ENCODE measurements around the gene LAMA2. TPM values are rescaled to one million over a fixed set of nuclear protein-coding genes. Genes with fewer than 3 reads are reported as not detected.

Gene LAMA2
- total RNA-seq, 1 experiment from 2014 or later, result 17.6 TPM

DNA sequence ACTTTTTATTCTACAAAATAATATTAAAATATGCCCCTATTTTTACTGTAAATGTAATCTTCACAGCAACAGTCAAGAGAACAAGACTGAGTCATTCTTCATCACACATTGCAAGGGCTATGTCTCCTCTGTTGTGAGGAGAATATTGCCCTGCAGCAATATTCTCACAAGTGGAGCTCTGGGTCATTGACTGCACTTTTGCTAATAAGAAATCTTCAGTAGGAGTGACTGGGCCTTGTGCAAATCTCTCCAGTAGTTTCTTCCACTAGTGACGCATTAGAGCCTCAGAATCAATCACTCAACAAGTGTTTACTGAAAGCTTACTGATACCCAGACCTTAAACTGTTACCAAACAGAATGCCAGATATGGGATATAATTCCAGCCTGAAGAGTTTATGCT, 49.1 kb downstream of the LAMA2 start:
- Histone ChIP-seq H3K36me3 (no peaks in the 10 kb centered on the region; the same call in 1 of the 2 replicates), H3K9me3 (replicated peaks) (no peaks in the 10 kb centered on the region), H3K27me3 (no peaks in the 10 kb centered on the region), H3K4me1 (no peaks in the 10 kb centered on the region), H3K4me3 (no peak overlapping the region), H3K27ac (no peak overlapping the region)
- peak in 1 of 2 experiments; percentile 7 for DNase-seq

- Histone ChIP-seq H3K4me3 (no peak overlapping the region), H3K36me3 (no peaks in the 10 kb centered on the region), H3K9me3 (replicated peaks) (no peaks in the 10 kb centered on the region), H3K4me1 (no peaks in the 10 kb centered on the region), H3K27me3 (no peaks in the 10 kb centered on the region), H3K27ac (no peak overlapping the region)
- no peak for DNase-seq
Observed at GRCh38 chr6:128950864-128951263, 67.9 kb downstream of the LAMA2 start.

- no peaks in the 10 kb centered on the region for H3K9me3 ChIP-seq (replicated peaks)
- H3K4me3 ChIP-seq, result no peak overlapping the region
- H3K4me1 ChIP-seq, result 0 out of 2 replicates have a peak, but pooled peaks cover 5% of the 10 kb centered on the region
- H3K36me3 ChIP-seq, result no peaks in the 10 kb centered on the region
- H3K27me3 ChIP-seq, result no peaks in the 10 kb centered on the region
- H3K27ac ChIP-seq, result no peak overlapping the region
- DNase-seq, result no peak
Observed at GRCh38 chr6:128952902-128953301, 70.0 kb downstream of the LAMA2 start.

- Histone ChIP-seq H3K9me3 (replicated peaks) (no peaks in the 10 kb centered on the region), H3K36me3 (no peaks in the 10 kb centered on the region), H3K4me1 (0 out of 2 replicates have a peak, but pooled peaks cover 5% of the 10 kb centered on the region), H3K4me3 (no peak overlapping the region), H3K27ac (no peak overlapping the region), H3K27me3 (no peaks in the 10 kb centered on the region)
- no peak for DNase-seq
Observed at GRCh38 chr6:128954308-128955043, 71.5 kb downstream of the LAMA2 start.

- H3K27me3 ChIP-seq, result no peaks in the 10 kb centered on the region
- no peak overlapping the region for H3K27ac ChIP-seq
- no peak overlapping the region for H3K4me3 ChIP-seq
- DNase-seq, result no peak
- no peaks in the 10 kb centered on the region for H3K9me3 ChIP-seq (replicated peaks)
- H3K4me1 ChIP-seq, result no peaks in the 10 kb centered on the region
- no peaks in the 10 kb centered on the region for H3K36me3 ChIP-seq
Observed at GRCh38 chr6:128963561-128963960, 80.6 kb downstream of the LAMA2 start.

DNA sequence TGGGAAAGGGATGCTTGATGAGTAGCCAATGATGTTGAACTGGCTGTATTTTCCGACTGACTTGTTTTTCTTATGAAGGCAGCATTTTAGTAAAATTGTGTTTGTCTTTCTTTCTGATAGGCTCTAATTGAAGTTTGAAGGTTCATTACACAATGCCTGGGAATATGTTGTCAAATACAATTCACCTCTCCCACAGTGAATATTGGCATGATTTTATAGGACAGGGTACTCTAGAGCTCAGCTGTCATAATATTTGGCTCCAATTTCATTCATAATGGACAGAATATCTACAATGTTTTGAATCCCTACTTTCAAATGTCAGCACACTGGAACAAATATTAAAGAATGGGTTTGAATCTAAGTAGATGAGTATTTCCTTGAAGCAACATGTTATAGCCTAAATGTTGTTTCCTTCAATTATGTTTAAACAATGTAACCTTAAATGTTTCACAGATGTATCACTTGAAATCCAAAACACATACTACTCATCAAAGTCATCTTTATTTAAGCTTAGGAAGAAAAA, 81.4 kb downstream of the LAMA2 start:
- no peaks in the 10 kb centered on the region for H3K27me3 ChIP-seq
- no peaks in the 10 kb centered on the region for H3K36me3 ChIP-seq
- H3K9me3 ChIP-seq (replicated peaks), result no peaks in the 10 kb centered on the region
- DNase-seq, result no peak
- no peaks in the 10 kb centered on the region for H3K4me1 ChIP-seq
- no peak overlapping the region for H3K27ac ChIP-seq
- no peak overlapping the region for H3K4me3 ChIP-seq

DNA sequence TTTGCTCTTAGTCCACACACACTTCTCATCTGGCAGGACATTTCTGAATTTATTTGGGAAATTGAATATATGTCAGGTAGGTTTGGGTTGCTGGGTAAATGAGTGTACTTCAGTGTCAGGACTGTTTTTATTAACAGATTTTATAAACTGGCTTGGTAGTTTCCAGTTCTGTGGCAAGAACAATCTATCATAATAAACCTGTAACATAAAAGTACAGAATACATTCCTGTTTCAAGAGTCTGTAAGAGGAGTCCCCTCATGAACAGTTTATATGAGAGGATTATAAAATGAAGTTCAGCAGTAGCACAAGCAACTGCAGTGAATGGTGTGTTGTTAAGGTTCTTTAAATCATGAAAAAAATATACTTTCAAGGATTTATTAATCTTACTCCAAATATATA, 81.8 kb downstream of the LAMA2 start:
- no peak for DNase-seq
- no peak overlapping the region for H3K27ac ChIP-seq
- no peaks in the 10 kb centered on the region for H3K27me3 ChIP-seq
- H3K4me3 ChIP-seq, result no peak overlapping the region
- H3K4me1 ChIP-seq, result no peaks in the 10 kb centered on the region
- no peaks in the 10 kb centered on the region for H3K36me3 ChIP-seq
- no peaks in the 10 kb centered on the region for H3K9me3 ChIP-seq (replicated peaks)

GRCh38 chr6:128966934-128967333, 84.0 kb downstream of the LAMA2 start:
- Histone ChIP-seq H3K9me3 (replicated peaks) (no peaks in the 10 kb centered on the region), H3K27me3 (no peaks in the 10 kb centered on the region), H3K36me3 (no peaks in the 10 kb centered on the region), H3K27ac (no peak overlapping the region), H3K4me3 (no peak overlapping the region), H3K4me1 (no peaks in the 10 kb centered on the region)
- DNase-seq, result no peak

DNA sequence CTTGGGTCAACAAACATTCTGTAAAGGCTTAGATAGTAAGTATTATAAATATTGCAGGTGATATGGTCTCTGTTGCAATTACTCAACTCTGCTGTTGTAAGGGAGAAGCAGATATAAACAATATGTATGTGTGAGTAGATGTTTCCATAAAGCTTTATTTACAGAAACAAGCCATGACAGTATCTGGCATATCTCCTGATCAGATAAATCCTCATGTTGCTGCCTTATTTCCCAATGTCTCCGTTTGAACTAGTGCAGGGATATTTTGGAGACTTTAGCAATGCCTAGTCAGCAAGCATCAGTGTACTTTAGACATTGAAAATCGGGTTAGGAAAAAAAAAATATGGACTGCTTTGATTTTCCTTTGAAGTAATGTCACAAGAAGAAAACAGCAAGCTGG, 96.1 kb downstream of the LAMA2 start:
- Histone ChIP-seq H3K4me3 (no peak overlapping the region), H3K4me1 (no peaks in the 10 kb centered on the region), H3K9me3 (replicated peaks) (no peaks in the 10 kb centered on the region), H3K27ac (no peak overlapping the region), H3K36me3 (no peaks in the 10 kb centered on the region), H3K27me3 (no peaks in the 10 kb centered on the region)
- no peak for DNase-seq

DNA sequence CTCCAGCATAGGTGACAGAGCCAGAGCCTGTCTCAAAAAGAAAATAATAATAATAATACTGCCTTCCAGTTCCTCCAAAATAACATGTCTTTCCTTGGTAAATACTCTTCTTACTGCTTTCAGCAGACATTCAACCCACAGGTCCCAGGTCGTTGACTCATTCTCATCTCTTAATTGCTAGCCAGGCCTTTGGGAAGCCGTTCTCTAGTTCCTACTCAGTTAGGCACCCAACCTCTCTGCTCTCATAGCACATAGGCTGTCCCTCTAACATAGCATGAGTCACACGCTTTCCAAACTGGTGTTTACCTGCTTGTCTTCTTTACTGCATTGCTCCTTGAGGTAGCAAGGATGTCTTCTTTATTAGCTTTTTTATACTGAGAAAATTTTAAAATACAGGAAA, 98.8 kb downstream of the LAMA2 start:
- no peaks in the 10 kb centered on the region for H3K9me3 ChIP-seq (replicated peaks)
- H3K4me3 ChIP-seq, result no peak overlapping the region
- no peaks in the 10 kb centered on the region for H3K27me3 ChIP-seq
- H3K27ac ChIP-seq, result no peak overlapping the region
- H3K4me1 ChIP-seq, result no peaks in the 10 kb centered on the region
- H3K36me3 ChIP-seq, result no peaks in the 10 kb centered on the region
- DNase-seq, result no peak

DNA sequence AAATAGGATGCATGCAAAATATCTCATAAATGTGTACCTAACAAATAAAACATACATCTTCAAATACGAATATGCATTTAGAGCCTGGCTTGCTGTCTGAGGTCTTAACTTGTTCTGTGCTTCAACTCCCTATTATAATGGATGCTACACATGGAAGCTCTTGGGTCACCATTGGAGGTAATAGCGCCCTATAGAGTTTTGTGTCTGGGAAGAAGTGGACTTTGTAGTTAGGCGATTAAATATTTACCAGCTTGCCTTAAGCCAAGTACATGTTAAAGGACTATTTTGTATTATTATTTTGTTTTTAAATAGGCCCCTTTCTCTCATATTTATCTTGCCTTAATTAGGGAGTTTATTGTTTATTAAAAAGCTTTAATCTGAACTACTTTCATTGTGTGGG, 107.4 kb downstream of the LAMA2 start:
- H3K36me3 ChIP-seq, result no peaks in the 10 kb centered on the region
- no peaks in the 10 kb centered on the region for H3K4me1 ChIP-seq
- H3K4me3 ChIP-seq, result no peak overlapping the region
- no peaks in the 10 kb centered on the region for H3K27me3 ChIP-seq
- DNase-seq, result no peak
- H3K9me3 ChIP-seq (replicated peaks), result no peaks in the 10 kb centered on the region
- no peak overlapping the region for H3K27ac ChIP-seq

GRCh38 chr6:128990915-128991314, 108.0 kb downstream of the LAMA2 start:
- no peak for DNase-seq
- H3K9me3 ChIP-seq (replicated peaks), result 0 out of 2 replicates have a peak, but pooled peaks cover under 1% of the 10 kb centered on the region
- no peaks in the 10 kb centered on the region for H3K27me3 ChIP-seq
- no peak overlapping the region for H3K4me3 ChIP-seq
- no peaks in the 10 kb centered on the region for H3K36me3 ChIP-seq
- no peak overlapping the region for H3K27ac ChIP-seq
- no peaks in the 10 kb centered on the region for H3K4me1 ChIP-seq

- H3K9me3 ChIP-seq (replicated peaks), result 0 out of 2 replicates have a peak, but pooled peaks cover 6% of the 10 kb centered on the region
- no peak for DNase-seq
- no peaks in the 10 kb centered on the region for H3K4me1 ChIP-seq
- H3K4me3 ChIP-seq, result no peak overlapping the region
- no peaks in the 10 kb centered on the region for H3K36me3 ChIP-seq
- no peak overlapping the region for H3K27ac ChIP-seq
- no peaks in the 10 kb centered on the region for H3K27me3 ChIP-seq
Observed at GRCh38 chr6:128993166-128993565, 110.2 kb downstream of the LAMA2 start.

DNA sequence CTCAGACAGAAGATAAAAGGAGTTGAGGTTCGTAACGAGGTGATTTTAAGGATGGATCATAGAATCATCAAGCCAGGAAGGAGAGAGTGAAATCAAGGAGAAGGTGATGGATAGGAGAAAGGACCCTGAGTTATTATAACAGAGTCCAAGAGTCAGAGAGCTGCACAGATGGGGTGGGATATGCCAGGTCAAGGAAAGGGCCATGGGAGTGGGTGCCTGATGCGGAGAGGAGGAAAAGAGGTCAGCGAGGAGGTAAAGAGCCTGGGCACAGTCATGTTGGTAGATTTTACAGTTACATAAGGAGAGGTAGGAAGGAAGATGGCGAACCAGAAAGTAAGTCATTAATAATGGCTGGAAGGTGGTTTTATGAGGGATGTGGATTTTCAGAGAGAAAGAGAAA, 114.9 kb downstream of the LAMA2 start:
- H3K9me3 ChIP-seq (replicated peaks), result 0 out of 2 replicates have a peak, but pooled peaks cover 6% of the 10 kb centered on the region
- H3K27me3 ChIP-seq, result no peaks in the 10 kb centered on the region
- H3K27ac ChIP-seq, result no peak overlapping the region
- H3K36me3 ChIP-seq, result no peaks in the 10 kb centered on the region
- no peaks in the 10 kb centered on the region for H3K4me1 ChIP-seq
- DNase-seq, result no peak
- no peak overlapping the region for H3K4me3 ChIP-seq

- H3K27ac ChIP-seq, result peak overlapping the region; percentile 32; the same call in 1 of the 2 replicates
- DNase-seq, result peak; percentile 65 to 80
- H3K4me1 ChIP-seq, result peaks cover 32% of the 10 kb centered on the region
- no peaks in the 10 kb centered on the region for H3K36me3 ChIP-seq
- H3K4me3 ChIP-seq, result peak overlapping the region; percentile 5; the same call in 1 of the 2 replicates
- H3K9me3 ChIP-seq (replicated peaks), result peaks cover 3% of the 10 kb centered on the region; the same call in 1 of the 2 replicates
- no peaks in the 10 kb centered on the region for H3K27me3 ChIP-seq
Observed at GRCh38 chr6:129006724-129007514, 124.0 kb downstream of the LAMA2 start.
